Bronchial smooth muscle cell (primary cell): ENCODE data around the gene CLDN16. TPM values are rescaled to one million over a fixed set of nuclear protein-coding genes. Genes with fewer than 3 reads are reported as not detected.

Source experiments
- total RNA-seq: library from RNA; depleted of rRNA; stranded (reverse); fragments of >200 nt; gene quantifications from 2 replicates; pipeline ENCODE4 v1.2.1, GENCODE V29; 2014

The CLDN16 gene
- total RNA-seq, result not detected in 2 replicates

GRCh38 chr3:190387578-190388213 is at the start of gene CLDN16:
TSS of gene CLDN16 (plus strand) at chr3:190388163. CDS start at chr3:190388330, 167 bp downstream.

GRCh38 chr3:190449801-190450200 is 61.8 kb downstream of the CLDN16 start, which contains the start of gene TMEM207:
TSS of gene TMEM207 (minus strand) at chr3:190449901. CDS start at chr3:190449809, 92 bp downstream.

Other genes starting within 250 kb of the CLDN16 start
- gene CLDN1, start 65.7 kb upstream of the CLDN16 start, total RNA-seq, result under 0.01 and 0.17 TPM in 2 replicates
- gene TMEM207, start 61.7 kb downstream of the CLDN16 start, total RNA-seq, result not detected in 2 replicates
- gene IL1RAP, start 125.9 kb downstream of the CLDN16 start, total RNA-seq, result 1.8 and 3.8 TPM in 2 replicates